Amniotic stem cell (primary cell): ENCODE measurements around the gene NTSR1.

Experiments
- DNase-seq: peaks from one replicate; lab custom pipeline; 2025; lab: John Stamatoyannopoulos, UW

The NTSR1 gene

DNA sequence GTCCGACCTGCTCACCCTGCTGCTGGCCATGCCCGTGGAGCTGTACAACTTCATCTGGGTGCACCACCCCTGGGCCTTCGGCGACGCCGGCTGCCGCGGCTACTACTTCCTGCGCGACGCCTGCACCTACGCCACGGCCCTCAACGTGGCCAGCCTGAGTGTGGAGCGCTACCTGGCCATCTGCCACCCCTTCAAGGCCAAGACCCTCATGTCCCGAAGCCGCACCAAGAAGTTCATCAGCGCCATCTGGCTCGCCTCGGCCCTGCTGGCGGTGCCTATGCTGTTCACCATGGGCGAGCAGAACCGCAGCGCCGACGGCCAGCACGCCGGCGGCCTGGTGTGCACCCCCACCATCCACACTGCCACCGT is 885 bp downstream of the NTSR1 start:
- no peak for DNase-seq

- no peak for DNase-seq
Measured at GRCh38 chr20:62710221-62710885, 1.7 kb downstream of the NTSR1 start.

- DNase-seq, result no peak
Measured at GRCh38 chr20:62710886-62711702, 2.5 kb downstream of the NTSR1 start.

GRCh38 chr20:62711703-62712101 is 3.1 kb downstream of the NTSR1 start:
- no peak for DNase-seq

GRCh38 chr20:62712606-62713005 is 4.0 kb downstream of the NTSR1 start:
- no peak for DNase-seq

- no peak for DNase-seq
Measured at GRCh38 chr20:62714006-62714405, 5.4 kb downstream of the NTSR1 start.

- no peak for DNase-seq
Measured at GRCh38 chr20:62714799-62715198, 6.2 kb downstream of the NTSR1 start.

- no peak for DNase-seq
Measured at GRCh38 chr20:62715201-62715600, 6.6 kb downstream of the NTSR1 start.

DNA sequence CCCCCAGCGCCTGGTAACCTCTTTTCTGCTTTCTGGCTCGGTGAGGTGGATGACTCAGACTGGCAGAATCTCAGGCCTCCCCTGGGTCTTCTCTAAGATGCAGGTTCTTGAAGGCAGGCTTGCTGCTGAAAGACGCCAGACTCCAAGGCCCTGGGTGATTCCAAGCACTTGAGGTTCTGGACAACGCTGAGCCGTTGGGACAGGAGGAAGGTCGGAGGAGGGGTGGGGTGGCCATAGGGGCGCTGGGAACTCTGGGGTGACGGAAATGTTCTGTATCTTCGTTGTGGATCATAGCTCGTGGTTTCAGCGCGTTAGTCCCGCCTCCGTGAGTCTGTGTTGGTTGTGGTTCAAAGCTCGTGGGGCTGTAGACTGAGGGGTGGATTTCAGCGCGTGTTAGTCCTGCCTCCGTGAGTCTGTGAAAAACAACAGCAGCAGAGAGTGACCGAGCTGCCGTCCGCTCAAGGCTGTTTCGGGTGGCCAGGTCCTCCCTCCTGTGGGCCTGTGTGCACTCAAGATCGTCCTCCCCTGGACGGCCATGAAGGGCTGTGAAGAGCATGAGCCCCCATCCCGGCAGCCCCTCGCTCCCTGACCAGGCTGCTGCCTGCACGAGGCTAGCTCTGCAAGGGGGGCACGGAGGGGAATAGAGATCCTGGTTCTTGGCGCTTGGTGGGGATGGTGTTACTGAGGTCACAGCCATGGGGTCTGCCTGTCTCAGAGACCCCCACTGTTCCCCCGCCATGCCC is 7.7 kb downstream of the NTSR1 start:
- DNase-seq, result no peak

DNA sequence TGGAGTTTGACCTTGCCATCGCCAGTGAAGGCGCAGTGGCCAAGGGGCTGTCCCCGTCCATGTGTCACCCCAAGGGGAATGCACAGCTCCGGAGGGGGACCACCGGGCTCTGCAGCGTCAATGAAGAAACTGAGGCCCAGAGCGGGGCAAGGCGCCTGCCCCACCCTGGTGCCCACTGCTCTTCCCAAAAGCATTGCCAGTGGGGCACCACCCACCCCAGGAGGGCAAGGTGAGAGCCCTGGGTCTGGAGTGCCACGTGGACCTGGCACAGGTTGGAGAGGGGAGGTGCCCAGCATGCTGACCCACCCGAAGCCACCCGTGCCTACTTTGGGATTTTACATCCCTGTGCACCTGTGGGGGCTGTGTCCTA is 8.3 kb downstream of the NTSR1 start:
- DNase-seq, result no peak

- no peak for DNase-seq
Measured at GRCh38 chr20:62717933-62718332, 9.3 kb downstream of the NTSR1 start.

- no peak for DNase-seq
Measured at GRCh38 chr20:62718546-62718945, 9.9 kb downstream of the NTSR1 start.

DNA sequence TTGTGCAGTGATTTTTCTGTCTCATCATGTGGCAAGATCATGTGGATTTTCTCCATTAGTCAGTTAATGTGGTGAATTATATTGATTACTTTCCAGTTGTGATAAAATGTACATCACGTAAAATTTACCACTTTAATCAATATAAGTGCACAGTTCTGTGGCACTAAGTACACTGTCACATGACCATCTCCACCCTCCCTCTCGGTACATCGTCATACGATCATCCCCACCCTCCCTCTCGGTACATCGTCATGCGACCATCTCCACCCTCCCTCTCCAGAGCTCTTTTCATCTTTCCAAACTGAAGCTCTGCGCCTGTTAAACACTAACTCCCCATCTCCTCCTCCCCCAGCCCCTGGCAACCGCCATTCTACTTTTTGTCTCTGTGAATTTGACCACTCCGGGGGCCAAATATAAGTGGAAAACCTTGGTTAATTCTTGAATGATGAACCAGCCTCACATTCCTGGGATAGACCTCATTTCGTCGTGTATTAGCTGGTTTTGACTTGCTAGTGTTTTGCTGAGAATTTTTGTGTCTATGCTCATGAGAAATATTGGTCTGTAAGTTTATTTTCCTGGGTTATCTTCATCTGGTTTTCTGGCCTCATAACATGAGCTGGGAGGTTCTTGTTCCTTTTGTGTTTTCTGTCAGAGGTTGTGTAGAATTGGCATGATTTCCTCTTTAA is 10.8 kb downstream of the NTSR1 start:
- no peak for DNase-seq

GRCh38 chr20:62721511-62722370 is 13.1 kb downstream of the NTSR1 start:
- no peak for DNase-seq

GRCh38 chr20:62722627-62723026 is 14.0 kb downstream of the NTSR1 start:
- DNase-seq, result no peak

- no peak for DNase-seq
Measured at GRCh38 chr20:62723351-62723750, 14.7 kb downstream of the NTSR1 start.

GRCh38 chr20:62723768-62724450 is 15.3 kb downstream of the NTSR1 start:
- no peak for DNase-seq

- DNase-seq, result no peak
Measured at GRCh38 chr20:62724692-62725595, 16.3 kb downstream of the NTSR1 start.

DNA sequence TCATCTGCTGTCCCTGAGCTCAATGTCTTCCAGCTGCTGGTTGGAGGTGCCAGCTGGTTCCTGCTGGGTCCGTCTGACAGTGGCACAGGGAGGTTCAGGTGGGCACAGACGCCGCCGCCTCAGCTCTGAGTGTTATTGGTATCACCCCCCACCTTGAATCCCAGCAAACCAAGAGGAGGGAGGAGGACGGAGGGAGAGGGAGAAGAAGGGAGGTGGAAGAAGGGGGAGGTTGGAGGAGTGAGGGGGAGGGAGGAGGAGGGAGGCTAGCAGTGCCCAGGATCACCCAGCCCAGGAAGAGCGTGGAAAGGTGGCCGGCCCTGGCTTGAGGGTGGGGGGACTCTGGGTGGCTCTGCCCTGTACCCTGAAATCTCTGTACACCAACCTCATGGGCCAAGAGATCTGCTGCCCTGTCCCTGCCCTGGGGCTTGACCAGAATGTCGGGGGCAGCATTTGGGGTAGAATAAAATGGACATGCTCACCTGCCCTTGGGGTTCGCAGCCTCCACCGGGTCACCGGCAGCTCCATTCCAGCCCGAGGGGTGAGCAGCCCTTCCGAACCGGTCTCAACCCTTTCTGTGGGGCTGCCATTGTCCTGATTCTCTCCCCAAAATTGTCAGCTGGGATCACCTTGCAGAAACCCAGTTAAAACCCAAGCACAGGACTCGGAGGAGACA is 17.1 kb downstream of the NTSR1 start:
- DNase-seq, result no peak
